Measurements from ENCODE around the gene SGK1.

DNA sequence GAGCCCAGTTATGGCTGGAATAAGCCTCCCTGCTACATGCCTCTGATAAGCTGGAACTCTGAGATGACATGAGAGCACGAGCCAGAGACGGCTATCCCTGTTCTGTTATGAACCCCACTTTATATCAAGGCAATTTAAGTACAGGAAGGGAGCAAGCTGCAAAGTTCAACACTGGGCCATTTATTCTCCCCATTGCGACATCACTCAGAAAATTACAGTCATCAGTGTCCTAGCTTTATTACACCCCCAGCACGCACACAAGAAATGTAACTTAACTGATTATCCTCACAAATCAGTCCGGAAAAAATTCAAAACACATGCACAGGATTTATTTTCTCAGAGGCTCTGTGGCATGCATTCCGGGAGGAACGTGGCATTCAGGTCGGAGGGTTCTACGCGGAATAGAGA, 140.2 kb downstream of the SGK1 start:
- TF ChIP-seq, protein P1, sequence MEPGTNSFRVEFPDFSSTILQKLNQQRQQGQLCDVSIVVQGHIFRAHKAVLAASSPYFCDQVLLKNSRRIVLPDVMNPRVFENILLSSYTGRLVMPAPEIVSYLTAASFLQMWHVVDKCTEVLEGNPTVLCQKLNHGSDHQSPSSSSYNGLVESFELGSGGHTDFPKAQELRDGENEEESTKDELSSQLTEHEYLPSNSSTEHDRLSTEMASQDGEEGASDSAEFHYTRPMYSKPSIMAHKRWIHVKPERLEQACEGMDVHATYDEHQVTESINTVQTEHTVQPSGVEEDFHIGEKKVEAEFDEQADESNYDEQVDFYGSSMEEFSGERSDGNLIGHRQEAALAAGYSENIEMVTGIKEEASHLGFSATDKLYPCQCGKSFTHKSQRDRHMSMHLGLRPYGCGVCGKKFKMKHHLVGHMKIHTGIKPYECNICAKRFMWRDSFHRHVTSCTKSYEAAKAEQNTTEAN (CRISPR knock-in tag; IDR thresholded peaks at IDR 0.05): no peak
- TF ChIP-seq, protein P2, sequence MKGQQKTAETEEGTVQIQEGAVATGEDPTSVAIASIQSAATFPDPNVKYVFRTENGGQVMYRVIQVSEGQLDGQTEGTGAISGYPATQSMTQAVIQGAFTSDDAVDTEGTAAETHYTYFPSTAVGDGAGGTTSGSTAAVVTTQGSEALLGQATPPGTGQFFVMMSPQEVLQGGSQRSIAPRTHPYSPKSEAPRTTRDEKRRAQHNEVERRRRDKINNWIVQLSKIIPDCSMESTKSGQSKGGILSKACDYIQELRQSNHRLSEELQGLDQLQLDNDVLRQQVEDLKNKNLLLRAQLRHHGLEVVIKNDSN (CRISPR knock-in tag; IDR thresholded peaks at IDR 0.05): no peak
- TF ChIP-seq HMGA2 (CRISPR knock-in tag; IDR thresholded peaks at IDR 0.05) (no peak), NFYB (CRISPR knock-in tag; conservative IDR thresholded peaks at IDR 0.05; ENCODE audit: low read depth) (no peak)
